ENCODE measurements around the gene VWF. TPM values are rescaled to one million over a fixed set of nuclear protein-coding genes. Genes with fewer than 3 reads are reported as not detected.

The VWF gene
- total and polyA plus RNA-seq, 2 of the 13 experiments (the other 11 are each of a cell fraction or from before 2014, with no cell fraction given) = 0.20 to 0.25 TPM

- TF ChIP-seq PBX3 (CRISPR knock-in tag; IDR thresholded peaks at IDR 0.05; ENCODE audit: borderline replicate concordance) (no peak), MTA3 (CRISPR knock-in tag; IDR thresholded peaks at IDR 0.05) (no peak), CEBPB (IDR thresholded peaks at IDR 0.05; ENCODE audit: borderline replicate concordance, low read depth, low read length) (peak; percentile 90), ZIK1 (CRISPR knock-in tag; IDR thresholded peaks at IDR 0.05; ENCODE audit: borderline replicate concordance, low read depth) (no peak), REPIN1 (CRISPR knock-in tag; IDR thresholded peaks at IDR 0.05; ENCODE audit: borderline replicate concordance, low read depth) (no peak), NFIB (CRISPR knock-in tag; IDR thresholded peaks at IDR 0.05; ENCODE audit: borderline replicate concordance) (no peak), E2F1 (CRISPR knock-in tag; IDR thresholded peaks at IDR 0.05) (no peak), KDM5A (IDR thresholded peaks at IDR 0.05; ENCODE audit: borderline replicate concordance, low read length) (no peak), LBX2 (CRISPR knock-in tag; IDR thresholded peaks at IDR 0.05; ENCODE audit: borderline replicate concordance) (no peak), ZFP41 (CRISPR knock-in tag; IDR thresholded peaks at IDR 0.05; ENCODE audit: borderline replicate concordance) (no peak), AHR (CRISPR knock-in tag; IDR thresholded peaks at IDR 0.05) (no peak), ZNF724P (CRISPR knock-in tag; IDR thresholded peaks at IDR 0.05; ENCODE audit: borderline replicate concordance) (no peak), ZNF598 (CRISPR knock-in tag; IDR thresholded peaks at IDR 0.05; ENCODE audit: borderline replicate concordance) (no peak), ZNF788 (CRISPR knock-in tag; IDR thresholded peaks at IDR 0.05; ENCODE audit: borderline replicate concordance) (no peak), ARHGAP35 (CRISPR knock-in tag; IDR thresholded peaks at IDR 0.05; ENCODE audit: borderline replicate concordance) (no peak), RARA (CRISPR knock-in tag; IDR thresholded peaks at IDR 0.05) (peak; percentile 84; the same call in 1 of the 2 replicates), MTF1 (CRISPR knock-in tag; IDR thresholded peaks at IDR 0.05) (no peak), FOXA3 (CRISPR knock-in tag; IDR thresholded peaks at IDR 0.05) (peak; percentile 2; the same call in 1 of the 2 replicates), KAT8 (CRISPR knock-in tag; IDR thresholded peaks at IDR 0.05) (no peak)
- TF ChIP-seq, protein P1, sequence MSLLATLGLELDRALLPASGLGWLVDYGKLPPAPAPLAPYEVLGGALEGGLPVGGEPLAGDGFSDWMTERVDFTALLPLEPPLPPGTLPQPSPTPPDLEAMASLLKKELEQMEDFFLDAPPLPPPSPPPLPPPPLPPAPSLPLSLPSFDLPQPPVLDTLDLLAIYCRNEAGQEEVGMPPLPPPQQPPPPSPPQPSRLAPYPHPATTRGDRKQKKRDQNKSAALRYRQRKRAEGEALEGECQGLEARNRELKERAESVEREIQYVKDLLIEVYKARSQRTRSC (CRISPR knock-in tag; IDR thresholded peaks at IDR 0.05; ENCODE audit: low read depth) = 0 out of 2 replicates have a peak, but pooled peaks have one; percentile 46
- TF ChIP-seq, protein P2, sequence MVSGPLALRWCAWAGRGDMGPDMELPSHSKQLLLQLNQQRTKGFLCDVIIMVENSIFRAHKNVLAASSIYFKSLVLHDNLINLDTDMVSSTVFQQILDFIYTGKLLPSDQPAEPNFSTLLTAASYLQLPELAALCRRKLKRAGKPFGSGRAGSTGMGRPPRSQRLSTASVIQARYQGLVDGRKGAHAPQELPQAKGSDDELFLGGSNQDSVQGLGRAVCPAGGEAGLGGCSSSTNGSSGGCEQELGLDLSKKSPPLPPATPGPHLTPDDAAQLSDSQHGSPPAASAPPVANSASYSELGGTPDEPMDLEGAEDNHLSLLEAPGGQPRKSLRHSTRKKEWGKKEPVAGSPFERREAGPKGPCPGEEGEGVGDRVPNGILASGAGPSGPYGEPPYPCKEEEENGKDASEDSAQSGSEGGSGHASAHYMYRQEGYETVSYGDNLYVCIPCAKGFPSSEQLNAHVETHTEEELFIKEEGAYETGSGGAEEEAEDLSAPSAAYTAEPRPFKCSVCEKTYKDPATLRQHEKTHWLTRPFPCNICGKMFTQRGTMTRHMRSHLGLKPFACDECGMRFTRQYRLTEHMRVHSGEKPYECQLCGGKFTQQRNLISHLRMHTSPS (CRISPR knock-in tag; IDR thresholded peaks at IDR 0.05; ENCODE audit: low read depth) = peak; percentile 36; the same call in 1 of the 2 replicates
- TF ChIP-seq, protein P3, sequence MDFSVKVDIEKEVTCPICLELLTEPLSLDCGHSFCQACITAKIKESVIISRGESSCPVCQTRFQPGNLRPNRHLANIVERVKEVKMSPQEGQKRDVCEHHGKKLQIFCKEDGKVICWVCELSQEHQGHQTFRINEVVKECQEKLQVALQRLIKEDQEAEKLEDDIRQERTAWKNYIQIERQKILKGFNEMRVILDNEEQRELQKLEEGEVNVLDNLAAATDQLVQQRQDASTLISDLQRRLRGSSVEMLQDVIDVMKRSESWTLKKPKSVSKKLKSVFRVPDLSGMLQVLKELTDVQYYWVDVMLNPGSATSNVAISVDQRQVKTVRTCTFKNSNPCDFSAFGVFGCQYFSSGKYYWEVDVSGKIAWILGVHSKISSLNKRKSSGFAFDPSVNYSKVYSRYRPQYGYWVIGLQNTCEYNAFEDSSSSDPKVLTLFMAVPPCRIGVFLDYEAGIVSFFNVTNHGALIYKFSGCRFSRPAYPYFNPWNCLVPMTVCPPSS (IDR thresholded peaks at IDR 0.05) = no peak
These were observed 53.8 kb downstream of the VWF start (continued) for GRCh38 chr12:6070472-6071257.

Measured in HepG2 (cell line).